Keratinocyte (primary cell): ENCODE results near the gene INSR. TPM values are rescaled to one million over a fixed set of nuclear protein-coding genes. Genes with fewer than 3 reads are reported as not detected.

ENCODE experiments used
- DNase-seq: peaks from one replicate; pipeline ENCODE4 v3.0.0-alpha.2; 2011; ENCODE audit warnings: low read depth, missing footprints, low spot score
- FAIRE-seq: peaks from 2 replicates; lab custom pipeline; 2011; peaks lifted over from hg19 to GRCh38; lab: Jason Lieb, UNC
- H2AFZ ChIP-seq: 2 replicates; pipeline ENCODE4 v1.6.0; 2012; ENCODE audit warnings: low read length, control low read depth, inconsistent platforms; ENCODE audit not compliant: control insufficient read depth
- H3K27ac ChIP-seq: 2 replicates; pipeline ENCODE4 v1.5.1; 2011; ENCODE audit warnings: low read length; ENCODE audit not compliant: control insufficient read depth, insufficient read depth
- H3K27me3 ChIP-seq: 3 replicates; pipeline ENCODE4 v1.6.0; 2011; ENCODE audit warnings: low read length; ENCODE audit not compliant: control insufficient read depth, insufficient read depth; ENCODE audit errors: extremely low read depth
- H3K36me3 ChIP-seq, 2 experiments: 2 replicates in 1 of 2; 3 replicates in 1 of 2; pipeline ENCODE4 v1.5.1; 2011; ENCODE audit warnings: low read length in 2 of 2, mild to moderate bottlenecking in 1 of 2; ENCODE audit not compliant: control insufficient read depth in 2 of 2, insufficient read depth in 2 of 2; ENCODE audit errors: extremely low read depth in 1 of 2
- H3K4me1 ChIP-seq: 3 replicates; pipeline ENCODE4 v1.5.1; 2011; ENCODE audit warnings: low read length; ENCODE audit not compliant: control insufficient read depth, insufficient read depth; ENCODE audit errors: extremely low read depth
- H3K4me2 ChIP-seq: 3 replicates; pipeline ENCODE4 v1.6.0; 2011; ENCODE audit warnings: low read depth, low read length; ENCODE audit not compliant: control insufficient read depth, insufficient read depth; ENCODE audit errors: extremely low read depth
- H3K4me3 ChIP-seq, 3 experiments: fragments of 200-600 bp in 1 of 3; sonication (generic) in 1 of 3; 2 replicates in 2 of 3; 3 replicates in 1 of 3; pipeline ENCODE4 v1.5.1; 2011 to 2016; ENCODE audit warnings: low read length in 3 of 3, mild to moderate bottlenecking in 3 of 3, control low read depth in 2 of 3, inconsistent platforms in 1 of 3, low read depth in 1 of 3, mixed read lengths in 1 of 3, mixed run types in 1 of 3, moderate library complexity in 1 of 3; ENCODE audit not compliant: control insufficient read depth in 2 of 3, insufficient read depth in 2 of 3; ENCODE audit errors: extremely low read depth in 1 of 3
- H3K79me2 ChIP-seq: 2 replicates; pipeline ENCODE4 v1.6.0; 2012; ENCODE audit warnings: low read length; ENCODE audit not compliant: control insufficient read depth, insufficient read depth
- H3K9ac ChIP-seq: 3 replicates; pipeline ENCODE4 v1.6.0; 2011; ENCODE audit warnings: low read length; ENCODE audit not compliant: control insufficient read depth, insufficient read depth; ENCODE audit errors: extremely low read depth
- H3K9me1 ChIP-seq: 3 replicates; pipeline ENCODE4 v1.6.0; 2011; ENCODE audit warnings: low read length; ENCODE audit not compliant: control insufficient read depth, insufficient read depth; ENCODE audit errors: extremely low read depth
- H3K9me3 ChIP-seq: 2 replicates; pipeline ENCODE4 v1.5.1; 2012; ENCODE audit warnings: low read depth, low read length; ENCODE audit not compliant: control insufficient read depth
- H4K20me1 ChIP-seq: 3 replicates; pipeline ENCODE4 v1.6.0; 2011; ENCODE audit warnings: low read length; ENCODE audit not compliant: control insufficient read depth, insufficient read depth; ENCODE audit errors: extremely low read depth
- EZH2 ChIP-seq: IDR thresholded peaks from one replicate; pipeline ENCODE4 v1.6.1; 2012; ENCODE audit warnings: inconsistent platforms, mild to moderate bottlenecking, low read length, moderate library complexity
- dilution Hi-C: fragments of 300-500 bp; cut with MboI; formaldehyde crosslinking; loops from one replicate; pipeline ENCODE4 v1.7.0; 2020; ENCODE audit warnings: low sequenced_read_pairs; ENCODE audit not compliant: extremely low pct_ligation_motif_present
- polyA plus RNA-seq, 5 experiments: library from polyadenylated mRNA; depleted of rRNA in 3 of 5; stranded (reverse) in 3 of 5; stranded (forward) in 1 of 5; unstranded in 1 of 5; fragments of >200 nt; gene quantifications; 1 replicate in 1 of 5; 2 replicates in 3 of 5; 3 replicates in 1 of 5; pipeline versions ENCODE4 v1.2.1 to v1.2.3, GENCODE V29; 2011 to 2012; ENCODE audit warnings: missing spikeins in 2 of 5, low read depth in 1 of 5, low replicate concordance in 1 of 5
- TF ChIP-seq, protein P1 (sequence below), 3 experiments: IDR thresholded peaks in 1 of 3; conservative IDR thresholded peaks in 1 of 3; optimal IDR thresholded peaks in 1 of 3; 2 replicates in 2 of 3; 3 replicates in 1 of 3; pipeline versions ENCODE3 to v1.5.1; 2011; ENCODE audit warnings: low read length in 3 of 3, mild to moderate bottlenecking in 3 of 3, moderate library complexity in 2 of 3, control low read depth in 1 of 3, inconsistent platforms in 1 of 3; ENCODE audit not compliant: insufficient read depth in 2 of 3; ENCODE audit errors: extremely low read depth in 1 of 3

The INSR gene
- polyA plus RNA-seq, 1 donor (not counting 4 experiments of a cell fraction or from before 2014, with no cell fraction given): 1.2 TPM

DNA sequence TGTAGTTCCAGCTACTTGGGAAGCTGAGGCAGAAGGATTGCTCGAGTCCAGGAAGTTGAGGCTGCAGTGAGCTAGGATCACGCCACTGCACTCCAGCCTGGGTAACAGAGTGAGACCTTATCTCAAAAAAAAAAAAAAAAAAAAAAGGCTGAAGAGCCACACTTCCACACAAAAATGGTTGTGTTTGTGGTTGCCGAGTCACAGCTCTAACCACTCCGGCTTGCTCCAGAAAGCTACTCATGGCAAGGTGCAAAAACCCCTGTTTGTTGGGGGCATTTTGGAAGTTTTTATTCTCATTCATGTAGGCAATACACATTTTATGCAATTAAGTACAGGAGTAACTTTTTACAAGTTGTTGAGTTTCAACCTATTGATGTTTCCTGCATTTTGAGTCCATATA lies 93.5 kb downstream of the INSR start:
- H3K27ac ChIP-seq: no peak overlapping the region
- no peak for TF ChIP-seq EZH2
- TF ChIP-seq, protein P1, sequence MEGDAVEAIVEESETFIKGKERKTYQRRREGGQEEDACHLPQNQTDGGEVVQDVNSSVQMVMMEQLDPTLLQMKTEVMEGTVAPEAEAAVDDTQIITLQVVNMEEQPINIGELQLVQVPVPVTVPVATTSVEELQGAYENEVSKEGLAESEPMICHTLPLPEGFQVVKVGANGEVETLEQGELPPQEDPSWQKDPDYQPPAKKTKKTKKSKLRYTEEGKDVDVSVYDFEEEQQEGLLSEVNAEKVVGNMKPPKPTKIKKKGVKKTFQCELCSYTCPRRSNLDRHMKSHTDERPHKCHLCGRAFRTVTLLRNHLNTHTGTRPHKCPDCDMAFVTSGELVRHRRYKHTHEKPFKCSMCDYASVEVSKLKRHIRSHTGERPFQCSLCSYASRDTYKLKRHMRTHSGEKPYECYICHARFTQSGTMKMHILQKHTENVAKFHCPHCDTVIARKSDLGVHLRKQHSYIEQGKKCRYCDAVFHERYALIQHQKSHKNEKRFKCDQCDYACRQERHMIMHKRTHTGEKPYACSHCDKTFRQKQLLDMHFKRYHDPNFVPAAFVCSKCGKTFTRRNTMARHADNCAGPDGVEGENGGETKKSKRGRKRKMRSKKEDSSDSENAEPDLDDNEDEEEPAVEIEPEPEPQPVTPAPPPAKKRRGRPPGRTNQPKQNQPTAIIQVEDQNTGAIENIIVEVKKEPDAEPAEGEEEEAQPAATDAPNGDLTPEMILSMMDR (optimal IDR thresholded peaks at IDR 0.05 in 1 of 3, IDR thresholded peaks at IDR 0.05 in 1 of 3, conservative IDR thresholded peaks at IDR 0.05 in 1 of 3; ENCODE audit: extremely low read depth in 1 of 3, insufficient read depth in 2 of 3, low read length in 3 of 3): no peak
- no peaks in the 10 kb centered on the region for H4K20me1 ChIP-seq
- no peak overlapping the region for H3K4me3 ChIP-seq
- dilution Hi-C loops: no loop called here
- H3K27me3 ChIP-seq: no peaks in the 10 kb centered on the region
- no peak overlapping the region for H3K4me2 ChIP-seq
- no peak overlapping the region for H3K9ac ChIP-seq
- no peak for FAIRE-seq
- no peak overlapping the region for H2AFZ ChIP-seq
- no peaks in the 10 kb centered on the region for H3K9me3 ChIP-seq
- peaks cover 8% of the 10 kb centered on the region for H3K4me1 ChIP-seq
- H3K79me2 ChIP-seq: no peaks in the 10 kb centered on the region
- H3K9me1 ChIP-seq: no peaks in the 10 kb centered on the region
- DNase-seq: no peak
- H3K36me3 ChIP-seq: no peaks in the 10 kb centered on the region

DNA sequence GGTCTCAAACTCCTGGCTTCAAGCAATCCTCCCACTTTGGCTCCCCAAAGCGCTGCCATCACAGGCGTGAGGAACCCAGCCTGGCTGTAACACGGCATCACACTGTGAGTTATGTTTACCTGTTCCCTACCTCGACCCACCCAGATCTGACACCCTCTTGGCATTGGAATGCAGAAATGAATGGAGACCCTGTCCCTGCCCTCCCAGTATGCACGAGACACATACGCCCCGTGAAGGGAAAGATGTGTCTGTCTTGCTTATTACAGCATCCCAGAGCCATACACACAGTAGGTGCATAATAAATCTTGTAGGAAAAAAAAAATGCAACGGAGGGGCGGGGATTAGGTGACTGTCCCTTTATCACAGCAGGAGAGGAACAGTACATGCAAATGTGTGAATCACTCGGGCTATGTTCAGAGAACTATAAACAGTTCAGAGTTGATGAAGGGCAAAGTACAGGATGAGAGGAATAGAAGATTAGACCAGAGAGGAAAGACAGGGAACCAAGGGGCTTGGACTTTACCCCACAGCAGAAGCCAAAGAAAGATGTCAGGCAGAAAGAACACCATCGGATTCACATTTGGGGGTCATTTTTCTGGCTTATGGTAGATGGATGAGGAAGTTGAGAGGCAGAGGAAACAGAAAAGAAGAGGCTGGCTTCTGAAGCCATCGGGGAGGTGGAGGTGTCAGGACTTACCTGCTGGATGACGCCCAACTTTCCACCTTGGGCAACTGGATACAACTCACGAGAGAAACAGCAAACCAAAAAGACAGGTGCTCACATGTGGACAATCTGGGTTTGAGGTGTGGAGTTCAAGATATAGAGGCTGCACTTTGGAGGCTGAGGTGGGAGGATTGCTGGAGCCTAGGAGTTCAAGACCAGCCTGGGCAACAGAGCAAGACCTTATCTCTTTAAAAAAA lies 94.3 kb downstream of the INSR start:
- dilution Hi-C loops: no loop called here

More for the DNA sequence above, 94.3 kb downstream of the INSR start:
- no peaks in the 10 kb centered on the region for H3K27me3 ChIP-seq
- no peak overlapping the region for H3K4me3 ChIP-seq
- no peak overlapping the region for H3K9ac ChIP-seq
- FAIRE-seq: no peak
- no peaks in the 10 kb centered on the region for H3K36me3 ChIP-seq
- no peak for DNase-seq
- H3K9me3 ChIP-seq: no peaks in the 10 kb centered on the region
- TF ChIP-seq, protein P1 (optimal IDR thresholded peaks at IDR 0.05 in 1 of 3, IDR thresholded peaks at IDR 0.05 in 1 of 3, conservative IDR thresholded peaks at IDR 0.05 in 1 of 3; ENCODE audit: extremely low read depth in 1 of 3, insufficient read depth in 2 of 3, low read length in 3 of 3): no peak
- no peak for TF ChIP-seq EZH2
- H3K9me1 ChIP-seq: no peaks in the 10 kb centered on the region
- H3K4me2 ChIP-seq: no peak overlapping the region
- no peaks in the 10 kb centered on the region for H3K79me2 ChIP-seq
- H4K20me1 ChIP-seq: no peaks in the 10 kb centered on the region
- no peak overlapping the region for H2AFZ ChIP-seq
- peaks cover 8% of the 10 kb centered on the region for H3K4me1 ChIP-seq
- H3K27ac ChIP-seq: no peak overlapping the region
